DMS79 (cell line): Measurements from ENCODE around the gene TTC33.
"Not testable (repeated sequence)": the region's sequence is repeated elsewhere in the genome, so short reads cannot be mapped to it uniquely, and the experiment has no call there.

Experiments used
- DNase-seq: peaks from one replicate; lab custom pipeline; 2025; lab: John Stamatoyannopoulos, UW

TTC33 gene

DNA sequence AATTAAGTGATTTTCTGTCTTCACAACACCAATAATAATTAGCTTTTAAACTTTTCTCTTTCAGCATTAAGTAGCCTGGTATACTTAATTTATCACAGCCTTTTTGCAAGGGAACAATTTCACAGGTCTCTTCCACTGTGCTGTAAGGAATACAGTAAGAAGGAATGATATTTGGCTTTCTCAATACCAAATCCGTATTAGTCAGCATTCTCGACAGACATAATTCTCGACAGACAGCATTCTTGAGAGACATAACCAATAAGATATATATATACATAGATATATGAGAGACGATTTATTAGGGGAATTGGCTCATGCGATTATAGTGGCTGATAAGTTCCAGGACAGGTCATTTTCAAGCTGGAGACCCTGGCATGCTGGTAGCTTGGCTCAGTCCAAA lies 24.4 kb upstream of the TTC33 start:
- DNase-seq = no peak

DNA sequence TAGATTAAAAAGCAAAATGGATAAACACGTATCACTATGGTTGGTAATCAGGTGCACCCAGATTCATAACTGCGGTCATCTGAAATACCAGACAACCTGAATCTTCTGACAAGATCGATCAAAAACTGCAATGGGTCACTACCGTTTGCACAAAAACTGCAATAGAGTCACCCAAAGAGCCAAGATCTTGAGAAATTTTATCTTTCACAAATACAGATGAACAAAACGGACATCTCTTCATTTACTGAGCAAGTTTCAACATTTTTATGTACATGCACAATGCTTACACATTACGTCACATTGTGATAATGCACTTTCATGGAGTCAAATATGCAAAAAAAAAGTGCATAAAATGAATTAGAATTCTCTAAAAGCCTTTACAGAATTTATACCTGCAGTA lies 23.8 kb upstream of the TTC33 start:
- DNase-seq = no peak

DNA sequence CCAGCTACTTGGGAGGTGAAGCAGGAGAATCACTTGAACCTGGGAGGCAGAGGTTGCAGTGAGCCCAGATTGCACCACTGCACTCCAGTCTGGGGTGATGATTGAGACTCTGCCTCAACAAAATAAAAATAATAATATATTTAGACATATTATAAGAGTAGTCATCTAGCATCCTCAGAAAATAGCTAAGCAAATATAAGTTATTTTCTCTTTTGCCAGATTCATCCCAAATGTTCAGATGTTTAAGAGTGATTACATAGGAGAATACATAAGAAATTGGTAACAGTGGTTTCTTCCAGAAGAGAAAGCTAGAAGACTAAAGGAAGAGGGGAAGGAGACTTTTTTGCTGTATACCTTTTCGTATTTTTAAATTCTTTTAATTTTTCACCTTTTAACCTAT lies 22.4 kb upstream of the TTC33 start:
- no peak for DNase-seq

DNA sequence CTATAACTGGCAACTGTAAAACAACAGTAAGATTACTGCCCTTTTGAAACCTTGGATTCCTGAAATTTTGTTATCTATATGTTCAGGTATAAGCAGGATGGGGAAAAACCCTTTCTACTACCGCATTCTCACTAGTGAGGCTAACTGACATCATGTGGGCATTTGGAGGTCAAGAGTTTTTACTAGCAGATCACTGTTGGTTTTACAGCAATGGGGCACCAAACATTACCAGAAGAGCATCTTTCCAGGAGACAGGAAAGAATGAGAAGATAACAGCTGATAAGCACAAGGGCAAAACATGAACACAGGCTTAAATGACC lies 20.9 kb upstream of the TTC33 start:
- DNase-seq = no peak

DNA sequence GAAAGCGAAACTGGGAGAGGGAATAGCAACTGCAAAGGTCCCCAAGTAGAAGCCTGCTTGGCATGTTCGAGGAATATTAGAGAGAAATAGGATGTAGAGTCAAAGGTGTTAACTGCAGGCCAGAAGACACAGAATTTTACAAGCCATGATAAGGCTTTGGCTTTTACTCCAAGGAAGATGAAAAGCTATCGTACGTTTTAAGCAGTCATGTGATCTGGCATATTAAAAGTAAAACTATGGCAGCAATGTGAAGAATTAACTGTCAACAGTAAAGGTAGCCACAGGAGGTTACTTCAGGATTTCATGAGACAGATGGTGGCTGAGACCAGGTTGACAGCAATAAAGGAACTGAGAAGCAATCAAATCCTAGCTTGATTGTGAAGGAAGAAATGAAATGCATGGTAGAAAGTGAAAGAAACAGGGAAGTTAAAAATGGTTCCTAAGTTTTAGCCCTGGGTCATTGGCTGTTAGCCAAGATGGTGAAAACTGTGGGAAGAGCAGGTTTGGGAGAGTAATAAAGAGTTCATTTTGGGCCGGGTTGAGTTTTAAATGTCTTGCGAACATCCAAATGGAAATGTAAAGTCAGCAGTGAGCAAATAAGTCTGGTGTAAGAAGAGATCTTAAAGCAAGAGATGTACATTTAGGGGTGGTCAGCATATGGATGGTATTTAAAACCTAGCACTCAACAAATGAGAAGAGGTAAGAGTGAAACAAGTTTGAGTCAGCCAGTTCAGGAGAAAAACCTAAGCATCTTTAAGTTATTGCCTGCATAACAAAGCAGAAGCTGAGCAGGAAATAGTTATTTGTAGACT lies 20.3 kb upstream of the TTC33 start:
- DNase-seq = no peak

DNA sequence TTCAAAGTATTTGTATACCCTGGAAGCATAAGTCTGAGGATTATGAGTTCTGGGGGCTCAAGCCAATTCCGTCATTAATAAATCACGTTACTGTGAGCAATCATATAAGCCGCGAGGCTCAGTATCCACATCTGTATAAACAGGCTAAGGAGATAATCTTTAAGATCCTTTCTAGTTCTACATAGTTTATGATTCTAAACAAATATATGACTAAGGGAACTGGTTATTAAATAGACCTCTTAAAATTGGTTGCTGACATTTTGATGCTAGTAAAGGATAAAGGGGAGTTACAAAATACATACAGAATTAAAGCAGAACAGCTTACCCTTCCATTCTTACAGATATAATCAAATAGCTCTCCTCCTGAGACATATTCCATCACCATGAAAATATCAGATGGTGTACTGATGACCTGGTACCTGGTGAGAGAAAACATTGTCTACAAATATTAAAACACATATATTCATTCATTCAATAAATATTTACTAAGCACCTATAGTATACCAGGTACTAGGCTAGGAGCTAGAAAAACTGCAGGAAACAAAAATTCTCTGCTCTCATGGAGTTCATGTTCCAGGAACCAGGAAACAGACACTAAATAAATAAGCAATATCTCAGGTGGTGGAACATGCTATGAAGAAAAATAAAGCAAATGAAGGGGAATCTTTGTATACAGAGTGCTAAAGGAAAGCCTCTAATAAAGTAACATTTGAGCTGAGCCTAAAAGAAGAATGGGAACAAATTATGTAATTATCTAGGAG lies 19.5 kb upstream of the TTC33 start:
- DNase-seq = no peak

DNA sequence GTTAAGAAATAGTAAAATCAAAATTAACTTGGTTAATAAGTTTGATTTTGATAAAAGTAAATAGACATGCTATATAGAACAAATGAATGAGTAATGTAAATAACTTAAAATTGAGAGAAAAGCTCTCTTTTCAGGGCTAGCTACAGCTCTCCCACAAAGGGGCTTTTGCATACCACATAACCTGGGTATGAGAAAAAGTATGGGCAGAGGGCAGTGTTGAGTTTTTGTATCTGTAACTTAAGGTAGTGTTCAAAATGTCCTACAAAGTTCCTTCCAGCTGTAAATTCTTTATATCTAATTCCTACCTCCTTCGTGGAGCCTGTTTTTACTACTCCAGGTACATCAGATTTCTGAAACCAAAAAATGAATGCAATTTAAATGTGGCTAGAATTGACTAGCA lies 18.9 kb upstream of the TTC33 start:
- no peak for DNase-seq

DNA sequence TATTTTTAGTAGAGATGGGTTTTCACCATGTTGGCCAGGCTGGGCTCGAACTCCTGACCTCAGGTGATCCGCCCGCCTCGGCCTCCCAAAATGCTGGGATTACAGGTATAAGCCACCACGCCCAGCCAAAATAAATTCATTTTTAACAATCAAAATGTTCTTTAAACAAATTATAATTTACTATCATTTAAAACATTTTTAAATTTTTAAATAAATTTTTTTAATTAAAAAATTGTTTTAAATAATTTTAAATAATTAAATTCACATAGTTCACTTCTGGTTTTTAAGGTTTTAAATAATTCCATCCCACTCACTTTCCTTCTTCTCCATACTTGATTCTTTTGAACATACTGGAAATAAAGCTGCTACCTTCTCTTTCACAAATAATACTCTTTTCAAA lies 15.0 kb upstream of the TTC33 start:
- no peak for DNase-seq

DNA sequence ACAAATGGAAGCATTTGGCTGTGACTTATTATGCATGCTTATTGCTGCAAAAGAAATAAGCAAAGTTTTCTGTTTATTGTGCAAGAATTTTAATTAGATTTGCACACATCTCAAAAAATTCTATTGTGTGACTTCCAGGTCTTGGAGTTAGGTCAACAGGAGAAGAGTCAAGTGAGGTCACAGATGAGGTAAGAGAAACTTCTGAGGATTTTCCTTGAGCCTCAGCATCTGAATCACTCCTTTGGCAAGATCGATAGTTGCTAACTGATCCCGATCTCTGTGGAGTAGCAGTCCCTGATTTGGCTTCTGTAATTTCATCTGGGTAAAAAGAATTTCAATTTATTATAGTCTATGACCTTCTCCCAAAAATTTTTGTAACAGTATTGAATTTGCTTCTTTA lies 6.9 kb upstream of the TTC33 start:
- DNase-seq = no peak

DNA sequence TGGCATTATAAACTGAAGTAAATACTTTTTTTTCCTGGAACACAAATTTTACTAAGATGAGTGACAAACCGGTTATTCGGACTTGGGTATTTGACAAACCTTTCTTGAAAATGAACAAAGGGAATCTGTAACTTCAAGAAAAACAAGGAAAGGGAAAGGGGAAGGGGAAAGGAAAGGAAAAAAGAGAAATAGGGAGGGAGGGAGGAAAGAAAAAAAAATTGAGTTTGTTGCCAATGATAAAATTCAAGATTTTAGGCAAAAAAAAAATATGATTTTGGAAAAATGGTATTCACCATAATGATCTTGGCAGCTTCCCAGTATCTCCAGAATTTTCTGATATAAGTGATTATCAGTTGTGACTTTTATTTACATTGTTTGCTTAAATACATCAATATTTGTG lies 1.6 kb upstream of the TTC33 start:
- no peak for DNase-seq

DNA sequence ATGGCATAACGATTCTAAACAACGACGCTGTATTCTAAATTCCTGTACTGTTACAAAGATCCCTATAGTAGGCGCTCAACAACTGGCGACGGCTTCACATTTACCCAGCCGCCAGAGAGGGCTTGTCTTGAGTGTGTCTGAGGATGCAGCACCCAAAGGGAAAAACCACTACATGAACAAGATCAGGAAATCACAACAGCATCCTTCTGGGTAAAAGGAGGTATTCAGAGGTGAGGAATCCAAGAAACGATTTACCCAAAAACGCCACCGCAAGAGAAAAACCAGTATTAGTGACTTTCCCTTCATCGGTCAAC lies 711 bp downstream of the TTC33 start:
- DNase-seq = peak; percentile 39

DNA sequence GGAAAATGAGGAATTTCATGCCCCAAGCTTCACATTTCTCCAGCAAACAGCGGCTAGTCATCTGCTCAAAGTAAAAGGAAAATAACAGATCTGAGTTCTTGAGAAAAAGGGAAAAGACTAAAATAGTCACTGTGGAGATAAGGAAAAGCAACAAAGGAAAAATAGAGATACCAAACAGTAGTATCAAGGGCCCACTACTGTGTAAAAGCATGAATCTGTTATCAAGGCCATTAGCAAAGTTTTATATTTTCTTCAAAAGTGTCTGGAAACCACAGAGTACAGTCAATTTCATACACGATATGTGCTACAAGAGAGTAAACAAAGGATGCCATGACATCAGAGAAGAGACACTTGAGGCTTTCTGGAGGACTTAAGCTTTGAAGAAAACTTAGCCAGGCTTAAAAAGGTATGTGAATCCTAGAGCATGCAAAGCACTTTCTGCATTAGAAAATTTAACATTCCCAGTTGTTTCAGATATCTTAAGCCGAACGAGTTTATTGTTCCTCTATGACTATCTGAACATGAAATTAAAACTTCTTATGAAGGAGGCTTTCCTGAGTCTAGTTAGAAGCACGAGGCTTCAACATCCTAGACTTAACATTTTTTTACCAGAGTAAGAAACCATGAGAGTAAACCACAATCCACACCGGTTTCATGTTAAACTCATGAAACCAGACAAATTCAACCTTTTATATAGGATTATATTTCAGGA lies 1.2 kb downstream of the TTC33 start:
- DNase-seq = peak; percentile 53

DNA sequence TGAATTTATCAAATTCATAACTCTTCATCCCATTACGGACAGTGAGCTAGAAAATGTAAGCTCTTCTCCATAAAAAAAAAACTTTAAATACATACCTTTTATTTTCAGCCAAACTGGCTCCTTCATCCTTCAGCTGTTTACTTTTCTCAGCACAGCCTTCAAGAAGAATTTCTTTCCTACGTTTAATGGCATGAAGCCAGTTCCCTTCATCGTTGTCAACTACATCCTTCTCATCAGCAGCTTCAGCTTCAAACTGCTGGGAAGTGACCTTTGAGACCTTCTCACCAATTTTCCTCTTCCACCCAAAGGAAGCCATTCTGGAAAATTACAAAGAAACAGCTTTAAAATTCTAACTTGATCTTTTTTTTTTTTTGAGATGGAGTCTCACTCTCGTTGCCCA lies 9.1 kb downstream of the TTC33 start:
- DNase-seq = no peak

DNA sequence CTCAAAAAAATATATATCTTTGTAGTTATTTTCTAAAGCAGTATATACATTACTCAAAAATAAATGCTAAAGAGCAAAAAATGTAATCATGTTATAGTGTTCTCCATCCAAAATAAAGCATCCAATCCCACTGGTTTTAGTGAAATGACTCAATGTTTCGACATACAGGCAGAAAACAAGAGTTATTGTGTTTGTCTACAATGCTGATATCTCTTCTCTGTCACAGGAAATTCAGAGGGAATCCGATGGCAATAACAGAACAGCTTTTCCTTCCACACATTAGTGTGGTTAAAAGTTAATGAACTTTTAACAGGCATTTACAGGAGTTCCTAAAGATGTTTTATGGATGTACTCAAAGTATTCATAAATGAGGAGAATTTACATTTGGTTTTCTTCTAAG lies 12.0 kb downstream of the TTC33 start:
- DNase-seq = no peak

DNA sequence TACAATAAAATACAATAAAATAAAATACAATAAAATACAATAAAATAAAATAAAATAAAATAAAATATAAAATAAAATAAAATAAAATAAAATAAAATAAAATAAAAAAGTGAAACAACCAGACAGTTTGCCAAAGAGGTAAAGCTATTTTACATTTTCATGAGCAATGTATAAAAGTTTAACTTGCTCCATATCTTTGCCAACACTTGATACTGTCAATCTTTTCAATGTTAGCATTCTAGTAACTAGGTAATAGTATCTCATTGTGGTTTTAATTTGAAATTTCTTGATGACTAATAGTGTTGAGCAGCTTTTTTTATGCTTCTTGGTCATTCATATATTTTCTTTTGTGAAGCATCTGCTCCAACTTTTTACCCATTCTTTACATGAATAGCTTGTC lies 17.3 kb downstream of the TTC33 start:
- DNase-seq = no peak

DNA sequence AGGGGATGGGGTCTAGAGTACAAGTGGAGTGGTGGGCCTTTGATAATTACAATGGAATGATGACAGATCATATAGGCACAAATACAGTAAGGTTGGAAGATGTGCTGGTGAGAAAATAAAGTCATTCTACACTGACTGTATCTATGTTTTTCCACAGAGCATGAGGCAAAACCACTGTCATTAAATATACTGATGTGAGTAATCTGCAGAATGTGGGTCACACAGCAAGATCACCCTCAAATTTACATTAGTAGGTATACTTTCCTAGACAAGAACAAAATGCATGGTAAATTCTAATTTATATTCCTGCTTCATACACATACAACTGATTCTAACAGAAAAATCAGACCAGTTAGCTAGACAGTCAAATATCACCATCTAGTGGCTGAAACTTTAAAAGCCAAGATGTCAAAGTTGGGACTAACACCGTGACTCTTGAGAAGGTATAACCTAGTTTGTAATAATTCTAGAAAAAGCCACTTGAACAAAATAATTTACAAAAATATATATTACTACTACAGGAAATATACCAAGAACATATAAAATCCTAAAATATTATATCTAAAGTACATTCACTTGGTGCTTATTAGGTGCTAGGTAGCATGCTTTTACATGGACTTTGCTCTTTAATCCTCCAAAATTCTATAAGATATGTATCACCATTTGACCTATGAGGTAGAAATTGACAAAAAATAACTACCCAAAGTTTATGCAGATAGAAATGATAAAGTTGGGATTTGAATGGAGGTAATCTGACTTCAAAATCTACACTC lies 19.5 kb downstream of the TTC33 start:
- no peak for DNase-seq

DNA sequence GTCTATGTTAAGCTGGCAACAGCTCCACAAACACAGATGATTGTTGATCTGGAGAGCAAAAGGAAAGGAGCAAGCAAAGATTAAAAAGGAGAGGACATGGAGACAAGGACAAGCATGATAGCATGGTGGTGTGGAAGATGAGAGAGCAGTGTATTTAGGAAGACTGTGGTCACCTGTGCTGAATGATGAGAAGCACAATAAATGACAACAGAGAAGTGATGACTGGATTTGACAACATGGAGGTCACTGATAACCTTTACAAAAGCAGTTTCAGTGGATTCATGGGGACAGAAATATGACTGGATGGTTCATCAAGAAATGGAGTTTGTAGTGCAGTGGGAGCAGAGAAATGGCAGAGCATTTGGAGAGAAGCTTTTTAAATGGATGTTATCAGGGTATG lies 20.2 kb downstream of the TTC33 start:
- no peak for DNase-seq

DNA sequence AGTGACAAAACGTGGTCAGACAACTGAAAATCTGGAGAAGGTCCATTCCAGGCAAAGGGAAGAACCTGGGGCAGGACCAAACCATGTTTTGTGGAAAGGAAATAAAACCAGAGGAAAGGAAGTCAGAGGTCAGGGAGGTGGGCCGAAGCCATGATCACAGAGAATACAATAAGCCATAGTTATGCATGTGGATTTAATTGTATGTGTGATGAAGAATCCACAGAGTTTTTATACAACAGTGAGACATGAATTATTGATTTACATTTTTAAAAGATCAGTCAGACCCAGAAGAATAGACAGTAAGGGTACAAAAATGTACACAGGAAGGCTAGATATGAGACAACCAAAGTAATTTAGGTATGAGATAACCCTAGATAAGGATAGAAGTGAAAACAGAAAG lies 20.8 kb downstream of the TTC33 start:
- no peak for DNase-seq

DNA sequence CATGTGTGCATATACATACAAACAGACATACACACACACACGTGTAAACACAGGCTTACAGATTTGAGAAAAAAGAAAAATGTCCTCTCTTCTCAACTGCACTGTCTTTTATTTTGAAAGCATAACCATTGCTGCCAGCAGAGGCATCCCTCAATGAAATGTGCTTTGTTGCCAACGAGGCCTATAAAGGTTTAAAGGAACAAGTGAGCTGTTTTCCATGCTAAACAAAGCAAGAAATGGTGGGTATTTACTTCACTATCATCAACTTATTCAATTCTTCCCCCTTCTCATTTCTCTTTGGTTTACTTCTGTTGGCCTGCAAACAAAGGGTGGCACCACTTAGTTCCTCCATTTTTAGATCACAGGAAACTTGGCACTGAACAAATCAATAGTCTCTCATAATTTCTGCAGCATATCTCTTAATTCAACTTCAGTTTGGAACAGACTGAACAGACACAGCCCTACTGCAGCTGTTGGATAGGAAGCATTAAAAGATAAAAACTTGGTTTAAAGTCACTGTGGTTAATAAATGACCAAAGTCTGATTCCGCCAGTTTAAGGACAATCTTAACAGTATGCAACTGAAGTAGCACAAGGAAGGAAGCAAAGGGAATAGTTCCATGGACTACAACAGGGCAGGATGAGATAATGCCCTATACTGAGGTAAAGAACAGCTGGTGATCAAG lies 21.7 kb downstream of the TTC33 start:
- DNase-seq = no peak

DNA sequence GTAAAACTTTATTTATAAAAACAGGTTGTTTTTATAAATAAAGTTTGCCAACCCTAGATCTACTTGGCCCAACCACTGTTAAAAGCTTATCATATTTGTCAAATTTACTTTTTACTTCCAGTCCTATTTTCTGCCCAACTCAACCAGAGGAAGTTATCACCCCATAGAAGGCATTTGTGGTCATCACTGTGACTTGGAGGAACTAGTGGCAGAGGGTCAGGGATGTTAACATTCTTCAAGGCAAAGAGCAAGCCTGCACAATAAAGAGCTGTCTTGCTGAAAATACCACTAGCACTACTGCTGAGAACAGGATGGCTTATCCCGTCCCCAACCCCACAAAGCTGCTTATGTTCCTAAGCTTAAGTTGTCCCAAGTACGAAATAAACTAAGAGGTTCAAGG lies 22.3 kb downstream of the TTC33 start:
- no peak for DNase-seq

DNA sequence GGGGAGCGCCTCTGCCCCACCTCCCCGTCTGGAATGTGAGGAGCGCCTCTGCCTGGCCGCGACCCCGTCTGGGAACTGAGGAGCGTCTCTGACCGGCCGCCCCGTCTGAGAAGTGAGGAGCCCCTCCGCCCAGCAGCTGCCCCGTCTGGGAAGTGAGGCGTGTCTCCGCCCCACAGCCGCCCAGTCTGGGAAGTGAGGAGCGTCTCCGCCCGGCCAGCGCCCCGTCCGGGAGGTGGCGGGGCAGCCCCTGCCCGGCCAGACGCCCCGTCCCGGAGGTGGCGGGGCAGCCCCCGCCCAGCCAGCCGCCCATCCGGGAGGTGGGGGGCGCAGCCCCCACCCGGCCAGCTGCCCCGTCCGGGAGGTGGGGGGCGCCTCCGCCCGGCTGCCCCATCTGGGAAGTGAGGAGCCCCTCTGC lies 33.3 kb downstream of the TTC33 start:
- DNase-seq = not testable (repeated sequence)

DNA sequence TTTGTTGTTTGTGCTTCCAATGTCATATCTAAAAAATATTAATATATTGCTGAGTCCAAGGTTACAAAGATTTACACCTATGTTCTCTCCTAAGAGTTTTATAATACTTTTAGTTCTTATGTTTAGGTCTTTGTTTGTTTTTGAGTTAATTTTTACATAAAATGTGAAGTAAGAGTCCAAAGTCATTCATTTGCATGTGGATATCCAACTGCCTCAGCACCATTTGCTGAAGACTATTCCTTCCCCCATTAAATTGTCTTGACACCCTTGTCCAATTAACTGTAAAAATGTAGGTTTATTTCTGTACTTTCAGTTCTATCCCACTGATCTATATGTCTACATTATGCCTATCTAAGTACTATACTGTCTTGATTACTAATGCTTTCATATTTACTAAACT lies 35.7 kb downstream of the TTC33 start:
- no peak for DNase-seq
